ENCODE measurements around the gene FHIP2A. TPM values are rescaled to one million over a fixed set of nuclear protein-coding genes. Genes with fewer than 3 reads are reported as not detected.

Gene FHIP2A
- total RNA-seq, 3 donors from 2014 or later, result 14.8 to 29.7 (median 15.0) TPM

DNA sequence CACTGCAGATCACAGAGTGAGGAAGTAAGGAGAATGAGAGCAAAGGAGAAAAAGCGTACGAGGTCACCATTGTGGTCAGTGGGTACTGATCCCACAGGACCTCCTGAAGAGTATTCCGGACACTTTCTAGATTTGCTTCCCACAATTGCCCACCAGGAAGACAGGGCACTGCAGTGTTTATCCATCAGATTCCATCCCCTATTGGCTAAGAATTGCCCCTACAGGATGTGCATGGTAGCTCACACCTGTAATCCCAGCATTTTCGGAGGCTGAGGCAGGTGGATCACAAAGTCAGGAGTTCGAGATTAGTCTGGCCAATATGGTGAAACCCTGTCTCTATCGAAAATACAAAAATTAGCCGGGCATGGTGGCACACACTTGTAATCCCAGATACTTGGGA, 5.3 kb upstream of the FHIP2A start:
- no peaks in the 10 kb centered on the region for H3K36me3 ChIP-seq (ENCODE audit: low read depth)
- DNase-seq (no peak), ATAC-seq (no peak)
- TF ChIP-seq, protein P1, sequence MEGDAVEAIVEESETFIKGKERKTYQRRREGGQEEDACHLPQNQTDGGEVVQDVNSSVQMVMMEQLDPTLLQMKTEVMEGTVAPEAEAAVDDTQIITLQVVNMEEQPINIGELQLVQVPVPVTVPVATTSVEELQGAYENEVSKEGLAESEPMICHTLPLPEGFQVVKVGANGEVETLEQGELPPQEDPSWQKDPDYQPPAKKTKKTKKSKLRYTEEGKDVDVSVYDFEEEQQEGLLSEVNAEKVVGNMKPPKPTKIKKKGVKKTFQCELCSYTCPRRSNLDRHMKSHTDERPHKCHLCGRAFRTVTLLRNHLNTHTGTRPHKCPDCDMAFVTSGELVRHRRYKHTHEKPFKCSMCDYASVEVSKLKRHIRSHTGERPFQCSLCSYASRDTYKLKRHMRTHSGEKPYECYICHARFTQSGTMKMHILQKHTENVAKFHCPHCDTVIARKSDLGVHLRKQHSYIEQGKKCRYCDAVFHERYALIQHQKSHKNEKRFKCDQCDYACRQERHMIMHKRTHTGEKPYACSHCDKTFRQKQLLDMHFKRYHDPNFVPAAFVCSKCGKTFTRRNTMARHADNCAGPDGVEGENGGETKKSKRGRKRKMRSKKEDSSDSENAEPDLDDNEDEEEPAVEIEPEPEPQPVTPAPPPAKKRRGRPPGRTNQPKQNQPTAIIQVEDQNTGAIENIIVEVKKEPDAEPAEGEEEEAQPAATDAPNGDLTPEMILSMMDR (IDR thresholded peaks at IDR 0.05), result no peak
- intact Hi-C loops (cut with DNase I, micrococcal nuclease), result no loop called here
- H3K4me3 ChIP-seq, result no peak overlapping the region
- no peaks in the 10 kb centered on the region for H3K4me1 ChIP-seq (ENCODE audit: low read depth)
- no peaks in the 10 kb centered on the region for H3K9me3 ChIP-seq

DNA sequence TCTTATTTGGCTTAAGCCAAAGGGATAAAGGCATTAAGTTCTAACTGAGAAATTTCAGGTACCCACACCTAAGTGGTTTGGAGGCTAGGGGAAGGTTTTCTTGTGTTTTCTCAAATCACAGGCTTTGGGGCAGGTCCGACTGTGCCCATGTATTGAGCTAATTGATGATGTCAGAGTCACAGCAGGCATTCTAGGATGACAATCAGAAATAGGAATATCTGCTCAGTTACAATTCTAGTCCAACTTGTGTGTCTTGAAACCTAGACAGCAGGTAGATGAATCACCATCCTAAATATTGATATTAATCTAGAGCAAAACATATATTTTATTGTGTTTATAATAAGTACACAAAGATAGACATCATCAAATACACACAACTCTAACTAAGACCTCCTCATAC, 2.3 kb upstream of the FHIP2A start:
- Histone ChIP-seq H3K36me3 (ENCODE audit: low read depth) (no peaks in the 10 kb centered on the region), H3K9me3 (no peaks in the 10 kb centered on the region), H3K4me3 (no peak overlapping the region), H3K4me1 (ENCODE audit: low read depth) (peaks cover 15% of the 10 kb centered on the region)
- DNase-seq (no peak), ATAC-seq (no peak)
- TF ChIP-seq, protein P1 (IDR thresholded peaks at IDR 0.05), result no peak
- intact Hi-C loops (cut with DNase I, micrococcal nuclease), result no loop called here

DNA sequence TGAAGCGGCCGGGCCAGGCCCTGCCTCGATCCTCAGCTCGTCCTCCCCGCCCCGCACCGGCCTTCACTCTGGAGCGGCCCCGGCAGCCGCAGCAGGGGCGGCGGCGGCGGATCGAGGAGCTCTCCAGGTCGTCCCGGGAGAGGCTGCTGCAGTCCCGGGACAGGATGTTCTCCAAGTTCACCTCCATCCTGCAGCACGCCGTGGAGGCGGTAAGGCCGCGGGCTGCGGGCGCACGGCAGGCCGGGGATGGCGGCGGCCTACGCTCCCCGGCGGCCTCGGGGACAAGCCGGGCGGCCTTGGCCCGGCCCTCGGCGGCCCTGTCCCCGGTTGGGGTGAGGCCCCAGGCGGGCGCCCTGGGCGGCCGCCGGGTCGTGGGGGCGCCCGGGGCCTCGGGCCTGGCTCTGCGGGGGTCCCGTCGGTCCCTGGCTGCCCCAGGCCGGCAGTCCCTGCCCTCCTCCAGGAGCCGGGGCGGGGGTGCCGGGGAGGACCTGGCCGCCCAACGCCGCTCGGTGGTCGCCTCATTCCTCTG, 399 bp downstream of the FHIP2A start:
- TF ChIP-seq, protein P1 (IDR thresholded peaks at IDR 0.05), result no peak
- DNase-seq (peak in 1 of 3 donors; percentile 59), ATAC-seq (peak; percentile 79)
- intact Hi-C loops (cut with DNase I, micrococcal nuclease), result no loop called here
- Histone ChIP-seq H3K9me3 (no peaks in the 10 kb centered on the region), H3K36me3 (ENCODE audit: low read depth) (no peaks in the 10 kb centered on the region), H3K4me3 (peak overlapping the region; percentile 94), H3K4me1 (ENCODE audit: low read depth) (peaks cover 22% of the 10 kb centered on the region)

DNA sequence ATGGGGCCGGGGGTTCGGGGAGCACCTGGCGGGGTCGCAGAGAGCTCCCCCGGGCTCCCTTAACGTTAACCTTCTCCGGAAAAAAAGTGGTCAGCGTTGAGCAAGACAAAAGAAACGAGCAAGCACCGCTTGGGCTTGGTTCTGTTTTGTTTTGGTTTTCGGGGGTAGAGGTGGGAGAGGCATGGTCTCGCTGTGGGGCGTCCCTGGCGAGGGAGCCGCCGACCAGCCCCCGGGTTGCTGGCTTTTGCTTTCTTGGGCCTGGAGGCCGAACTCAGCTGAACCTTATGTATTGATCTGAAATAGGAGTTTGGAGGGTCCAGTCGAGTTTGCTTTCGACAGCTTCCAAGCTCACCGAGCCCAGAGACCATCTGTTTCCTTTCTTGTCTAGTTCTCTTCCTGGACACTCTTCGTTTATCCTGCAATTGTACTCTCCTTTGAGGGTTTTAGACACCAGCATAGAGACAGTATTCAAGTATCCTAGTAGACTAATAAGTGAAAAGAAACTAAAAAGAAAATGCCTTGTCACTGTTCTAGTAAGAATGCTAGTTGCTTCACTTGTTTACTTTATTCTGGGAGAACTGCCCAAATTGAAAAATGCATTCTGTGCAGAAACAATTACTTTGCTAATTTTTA, 980 bp downstream of the FHIP2A start:
- Histone ChIP-seq H3K4me1 (ENCODE audit: low read depth) (peaks cover 22% of the 10 kb centered on the region), H3K4me3 (peak overlapping the region; percentile 94), H3K9me3 (no peaks in the 10 kb centered on the region), H3K36me3 (ENCODE audit: low read depth) (no peaks in the 10 kb centered on the region)
- intact Hi-C loops (cut with DNase I, micrococcal nuclease), result no loop called here
- TF ChIP-seq, protein P1 (IDR thresholded peaks at IDR 0.05), result no peak
- DNase-seq, result peak in 1 of 3 donors; percentile 39
- ATAC-seq, result peak; percentile 19

DNA sequence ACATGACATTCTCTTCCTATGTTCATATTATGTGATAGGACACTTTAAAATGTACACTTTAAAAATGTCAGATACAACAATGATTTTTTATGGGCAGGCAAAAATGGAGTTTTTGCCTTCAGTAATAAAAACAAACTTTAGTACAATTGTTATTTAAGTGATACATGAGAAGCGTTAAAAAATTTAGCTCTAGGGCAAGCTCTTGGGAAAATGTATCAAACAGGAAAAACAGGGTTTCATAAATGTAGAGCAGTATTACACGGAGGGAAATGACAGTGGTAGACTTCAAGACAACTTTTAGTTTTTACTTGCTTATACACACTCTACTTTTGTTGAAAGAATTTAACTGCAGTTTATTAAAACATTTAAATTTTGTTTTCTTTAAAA, 1.5 kb downstream of the FHIP2A start:
- Histone ChIP-seq H3K9me3 (no peaks in the 10 kb centered on the region), H3K4me1 (ENCODE audit: low read depth) (peaks cover 22% of the 10 kb centered on the region), H3K4me3 (no peak overlapping the region), H3K36me3 (ENCODE audit: low read depth) (no peaks in the 10 kb centered on the region)
- TF ChIP-seq, protein P1 (IDR thresholded peaks at IDR 0.05), result no peak
- DNase-seq, result no peak
- intact Hi-C loops (cut with DNase I, micrococcal nuclease), result no loop called here
- no peak for ATAC-seq
